ENCODE results near the gene VWA3B.
A peak's percentile ranks its signal among the peaks of the same experiment; 100 is the strongest.
"Not testable (repeated sequence)": the region's sequence is repeated elsewhere in the genome, so short reads cannot be mapped to it uniquely, and the experiment has no call there.

VWA3B gene

DNA sequence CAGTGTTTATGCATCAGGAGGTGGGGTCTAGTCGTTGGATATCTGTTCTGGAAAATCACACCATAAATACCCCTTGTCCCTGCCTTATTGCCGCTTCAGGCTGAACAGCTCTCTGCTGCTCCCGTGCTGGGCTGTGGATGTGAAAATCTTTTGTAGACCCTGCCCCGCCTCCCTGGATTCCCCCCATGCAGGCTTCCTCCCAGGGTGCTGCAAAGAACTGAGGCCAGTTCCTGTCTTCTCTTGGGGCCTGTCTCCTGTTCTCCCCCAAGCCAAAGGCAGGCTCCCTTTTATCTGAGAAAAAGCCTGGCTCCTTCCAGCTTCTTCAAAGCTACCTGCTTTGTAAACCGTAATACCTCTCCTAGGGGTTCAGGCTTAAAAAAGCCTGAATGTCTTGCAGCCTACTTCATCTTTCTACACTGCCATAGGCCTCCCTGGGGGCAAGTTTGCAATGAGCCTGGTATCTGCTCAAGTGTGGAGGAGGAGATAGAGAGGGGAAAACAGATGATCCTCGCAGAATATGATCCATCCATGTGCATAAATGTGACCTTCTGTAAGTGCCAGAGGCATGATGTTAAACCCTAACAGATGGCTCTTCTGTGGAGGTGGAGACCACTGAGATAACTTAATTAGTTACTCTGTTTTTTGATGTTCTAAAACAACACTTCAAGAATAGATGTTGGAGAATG, 55.3 kb downstream of the VWA3B start:
- H3K9ac ChIP-seq (ENCODE audit: low read length), result no peak overlapping the region
- no peak overlapping the region for H3K4me2 ChIP-seq (ENCODE audit: low read length)
- no peak overlapping the region for H2BK5ac ChIP-seq (ENCODE audit: low read length)
- H2BK120ac ChIP-seq (ENCODE audit: low read depth, low read length), result no peak overlapping the region
- no peak overlapping the region for H2BK15ac ChIP-seq (replicated peaks; ENCODE audit: low read depth)
- H3K27ac ChIP-seq (ENCODE audit: low read depth, low read length), result no peak overlapping the region
- H3K4me3 ChIP-seq (ENCODE audit: low read length), result no peak overlapping the region
- no peaks in the 10 kb centered on the region for H3K79me2 ChIP-seq (ENCODE audit: control insufficient read depth, insufficient read depth, low read length)
- peaks cover 3% of the 10 kb centered on the region for H3K4me1 ChIP-seq (ENCODE audit: control insufficient read depth, low read depth, low read length)
- no CpG with 5 or more reads among the region's 6 CpGs for WGBS (ENCODE audit: extremely low coverage, insufficient coverage, low lambda C conversion rate)
- no peak overlapping the region for H3K4ac ChIP-seq (ENCODE audit: low read depth, low read length)
- no peak overlapping the region for H3K56ac ChIP-seq (ENCODE audit: low read length)
- no peaks in the 10 kb centered on the region for H3K36me3 ChIP-seq (ENCODE audit: control insufficient read depth, insufficient read depth, low read length)
- no peak overlapping the region for H3K18ac ChIP-seq (ENCODE audit: low read length)
- DNase-seq, result no peak
- H4K5ac ChIP-seq (ENCODE audit: low read length), result no peak overlapping the region
- H2AK5ac ChIP-seq (ENCODE audit: low read length), result no peak overlapping the region
- H3K79me1 ChIP-seq (ENCODE audit: low read length), result no peaks in the 10 kb centered on the region
- H3K27me3 ChIP-seq (ENCODE audit: insufficient read depth, low read length, poor library complexity), result no peaks in the 10 kb centered on the region
- no peak overlapping the region for H3K23ac ChIP-seq (ENCODE audit: low read length)
- no peak overlapping the region for H4K8ac ChIP-seq (ENCODE audit: low read depth, low read length)

DNA sequence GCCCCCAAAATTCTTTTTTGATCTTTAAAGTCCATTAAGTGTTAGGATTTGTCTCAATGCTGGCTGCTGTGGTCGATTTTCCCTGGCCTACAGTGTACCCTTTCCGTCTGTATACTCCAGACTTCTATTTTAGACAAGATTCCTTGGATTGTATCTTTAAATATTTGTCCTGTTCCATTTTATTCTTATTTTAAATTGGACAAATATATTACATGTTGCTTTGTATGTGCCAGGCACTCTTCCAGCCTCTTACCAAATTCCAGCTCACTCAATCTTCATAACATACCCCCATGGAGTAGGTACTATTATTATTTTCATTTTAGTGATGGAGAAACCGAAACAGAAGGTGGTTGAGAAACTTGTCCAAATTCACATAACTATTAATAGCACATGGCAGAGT, 58.1 kb downstream of the VWA3B start:
- Histone ChIP-seq H3K18ac (ENCODE audit: low read length) (no peak overlapping the region), H3K4me3 (ENCODE audit: low read length) (no peak overlapping the region), H3K56ac (ENCODE audit: low read length) (no peak overlapping the region), H3K27me3 (ENCODE audit: insufficient read depth, low read length, poor library complexity) (no peaks in the 10 kb centered on the region), H3K27ac (ENCODE audit: low read depth, low read length) (no peak overlapping the region), H3K79me2 (ENCODE audit: control insufficient read depth, insufficient read depth, low read length) (no peaks in the 10 kb centered on the region), H3K4me2 (ENCODE audit: low read length) (no peak overlapping the region), H3K9ac (ENCODE audit: low read length) (no peak overlapping the region), H3K4me1 (ENCODE audit: control insufficient read depth, low read depth, low read length) (peaks cover 3% of the 10 kb centered on the region), H3K4ac (ENCODE audit: low read depth, low read length) (no peak overlapping the region), H3K79me1 (ENCODE audit: low read length) (no peaks in the 10 kb centered on the region), H4K8ac (ENCODE audit: low read depth, low read length) (no peak overlapping the region), H2BK120ac (ENCODE audit: low read depth, low read length) (no peak overlapping the region), H2AK5ac (ENCODE audit: low read length) (no peak overlapping the region), H2BK15ac (replicated peaks; ENCODE audit: low read depth) (no peak overlapping the region), H3K36me3 (ENCODE audit: control insufficient read depth, insufficient read depth, low read length) (no peaks in the 10 kb centered on the region), H3K23ac (ENCODE audit: low read length) (no peak overlapping the region), H2BK5ac (ENCODE audit: low read length) (no peak overlapping the region), H4K5ac (ENCODE audit: low read length) (no peak overlapping the region)
- no CpG with 5 or more reads among the region's 3 CpGs for WGBS (ENCODE audit: extremely low coverage, insufficient coverage, low lambda C conversion rate)
- DNase-seq, result no peak

DNA sequence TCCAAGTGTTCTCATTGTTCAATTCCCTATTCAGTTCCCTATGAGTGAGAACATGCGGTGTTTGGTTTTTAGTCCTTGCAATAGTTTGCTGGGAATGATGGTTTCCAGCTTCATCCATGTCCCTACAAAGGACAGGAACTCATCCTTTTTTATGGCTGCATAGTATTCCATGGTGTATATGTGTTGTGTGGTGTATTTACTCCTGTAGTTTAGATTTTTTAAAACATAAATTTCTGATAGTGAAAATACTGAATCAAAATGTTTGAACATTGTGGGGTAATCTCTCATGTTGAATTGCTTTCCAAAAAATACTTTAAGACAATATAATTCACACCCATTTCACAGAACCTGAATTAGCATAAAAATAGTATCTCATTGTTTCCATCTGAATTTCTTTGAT, 60.9 kb downstream of the VWA3B start:
- not testable (repeated sequence) for H4K5ac ChIP-seq (ENCODE audit: low read length); H3K79me2 ChIP-seq (ENCODE audit: control insufficient read depth, insufficient read depth, low read length); H3K4me1 ChIP-seq (ENCODE audit: control insufficient read depth, low read depth, low read length); H3K36me3 ChIP-seq (ENCODE audit: control insufficient read depth, insufficient read depth, low read length); H3K9ac ChIP-seq (ENCODE audit: low read length); H2BK120ac ChIP-seq (ENCODE audit: low read depth, low read length); H2BK15ac ChIP-seq (replicated peaks; ENCODE audit: low read depth); H3K27me3 ChIP-seq (ENCODE audit: insufficient read depth, low read length, poor library complexity); H3K4me2 ChIP-seq (ENCODE audit: low read length); H2BK5ac ChIP-seq (ENCODE audit: low read length); H3K18ac ChIP-seq (ENCODE audit: low read length); H3K56ac ChIP-seq (ENCODE audit: low read length); DNase-seq; H3K79me1 ChIP-seq (ENCODE audit: low read length); H3K4me3 ChIP-seq (ENCODE audit: low read length); H2AK5ac ChIP-seq (ENCODE audit: low read length); H3K4ac ChIP-seq (ENCODE audit: low read depth, low read length); H3K23ac ChIP-seq (ENCODE audit: low read length); H4K8ac ChIP-seq (ENCODE audit: low read depth, low read length); H3K27ac ChIP-seq (ENCODE audit: low read depth, low read length)
- WGBS (ENCODE audit: extremely low coverage, insufficient coverage, low lambda C conversion rate), result no CpG with 5 or more reads among the region's 1 CpG

DNA sequence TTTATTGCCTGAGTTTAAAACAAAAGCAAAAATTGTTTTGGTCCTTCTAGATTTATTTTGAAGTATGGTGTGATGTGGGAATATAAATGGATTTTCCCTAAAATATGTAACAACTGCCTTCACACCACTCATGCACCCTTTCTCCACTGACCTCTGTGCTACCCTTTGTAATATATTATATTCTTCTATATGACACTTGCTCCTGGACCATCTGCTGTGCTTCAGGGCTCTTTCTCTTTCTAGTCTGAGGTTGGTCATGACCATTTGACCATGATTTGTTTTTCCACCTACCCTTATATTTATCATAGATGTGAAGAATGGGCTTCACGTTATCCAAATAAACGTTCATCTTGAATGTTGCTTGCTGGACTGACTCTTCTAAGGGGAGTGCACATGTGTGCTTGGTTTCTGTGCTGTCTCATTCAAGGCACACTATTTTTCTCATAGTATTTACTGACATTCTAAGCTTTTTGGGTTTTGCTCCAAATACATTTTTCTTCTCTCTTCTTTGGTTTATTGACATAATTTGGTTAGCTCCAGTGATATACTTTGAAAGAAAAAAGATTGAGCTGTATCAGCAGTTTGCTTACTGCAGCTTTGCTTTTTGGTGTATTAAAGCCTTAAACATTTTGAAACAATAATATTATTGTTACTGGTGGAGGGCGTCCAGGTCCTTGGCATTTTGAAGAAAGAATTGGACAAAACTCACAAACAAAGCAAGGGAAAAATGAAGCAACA, 61.8 kb downstream of the VWA3B start:
- H3K79me1 ChIP-seq (ENCODE audit: low read length), result no peaks in the 10 kb centered on the region
- H2AK5ac ChIP-seq (ENCODE audit: low read length), result no peak overlapping the region
- H3K4ac ChIP-seq (ENCODE audit: low read depth, low read length), result no peak overlapping the region
- H3K56ac ChIP-seq (ENCODE audit: low read length), result no peak overlapping the region
- no peak overlapping the region for H2BK15ac ChIP-seq (replicated peaks; ENCODE audit: low read depth)
- no peaks in the 10 kb centered on the region for H3K36me3 ChIP-seq (ENCODE audit: control insufficient read depth, insufficient read depth, low read length)
- H3K79me2 ChIP-seq (ENCODE audit: control insufficient read depth, insufficient read depth, low read length), result no peaks in the 10 kb centered on the region
- H3K18ac ChIP-seq (ENCODE audit: low read length), result no peak overlapping the region
- H3K9ac ChIP-seq (ENCODE audit: low read length), result no peak overlapping the region
- H3K4me2 ChIP-seq (ENCODE audit: low read length), result no peak overlapping the region
- H3K23ac ChIP-seq (ENCODE audit: low read length), result no peak overlapping the region
- H4K5ac ChIP-seq (ENCODE audit: low read length), result no peak overlapping the region
- no peaks in the 10 kb centered on the region for H3K4me1 ChIP-seq (ENCODE audit: control insufficient read depth, low read depth, low read length)
- no peaks in the 10 kb centered on the region for H3K27me3 ChIP-seq (ENCODE audit: insufficient read depth, low read length, poor library complexity)
- H2BK120ac ChIP-seq (ENCODE audit: low read depth, low read length), result no peak overlapping the region
- DNase-seq, result no peak
- WGBS (ENCODE audit: extremely low coverage, insufficient coverage, low lambda C conversion rate), result no CpG with 5 or more reads among the region's 3 CpGs
- no peak overlapping the region for H4K8ac ChIP-seq (ENCODE audit: low read depth, low read length)
- no peak overlapping the region for H3K27ac ChIP-seq (ENCODE audit: low read depth, low read length)
- H3K4me3 ChIP-seq (ENCODE audit: low read length), result no peak overlapping the region
- H2BK5ac ChIP-seq (ENCODE audit: low read length), result no peak overlapping the region

DNA sequence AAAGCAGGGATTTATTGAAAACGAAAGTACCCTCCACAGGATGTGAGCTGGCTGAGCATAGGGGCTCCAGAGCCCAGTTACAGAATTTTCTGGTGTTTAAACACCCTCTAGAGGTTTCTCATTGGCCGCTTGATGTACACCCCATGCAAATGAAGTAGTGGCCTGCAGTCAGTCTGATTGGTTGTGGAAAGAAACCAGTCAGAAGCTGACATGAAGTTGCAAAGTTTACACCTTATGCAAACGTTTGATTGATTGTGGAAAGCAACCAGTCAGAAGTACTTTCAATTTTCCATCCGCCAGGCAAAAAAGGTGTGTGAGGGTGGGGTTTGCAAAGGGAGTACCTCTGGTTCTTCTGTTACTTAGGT, 62.3 kb downstream of the VWA3B start:
- Histone ChIP-seq H2BK5ac (ENCODE audit: low read length) (no peak overlapping the region), H2BK15ac (replicated peaks; ENCODE audit: low read depth) (no peak overlapping the region), H3K4me2 (ENCODE audit: low read length) (no peak overlapping the region), H3K23ac (ENCODE audit: low read length) (no peak overlapping the region), H3K56ac (ENCODE audit: low read length) (no peak overlapping the region), H3K18ac (ENCODE audit: low read length) (no peak overlapping the region), H2AK5ac (ENCODE audit: low read length) (no peak overlapping the region), H3K4me1 (ENCODE audit: control insufficient read depth, low read depth, low read length) (no peaks in the 10 kb centered on the region), H3K4ac (ENCODE audit: low read depth, low read length) (no peak overlapping the region), H3K27me3 (ENCODE audit: insufficient read depth, low read length, poor library complexity) (no peaks in the 10 kb centered on the region), H3K27ac (ENCODE audit: low read depth, low read length) (no peak overlapping the region), H4K5ac (ENCODE audit: low read length) (no peak overlapping the region), H3K4me3 (ENCODE audit: low read length) (no peak overlapping the region), H4K8ac (ENCODE audit: low read depth, low read length) (no peak overlapping the region), H3K36me3 (ENCODE audit: control insufficient read depth, insufficient read depth, low read length) (no peaks in the 10 kb centered on the region), H3K79me2 (ENCODE audit: control insufficient read depth, insufficient read depth, low read length) (no peaks in the 10 kb centered on the region), H3K79me1 (ENCODE audit: low read length) (no peaks in the 10 kb centered on the region), H3K9ac (ENCODE audit: low read length) (no peak overlapping the region), H2BK120ac (ENCODE audit: low read depth, low read length) (no peak overlapping the region)
- DNase-seq, result peak; percentile 61
- WGBS (ENCODE audit: extremely low coverage, insufficient coverage, low lambda C conversion rate), result no CpG with 5 or more reads among the region's 4 CpGs

DNA sequence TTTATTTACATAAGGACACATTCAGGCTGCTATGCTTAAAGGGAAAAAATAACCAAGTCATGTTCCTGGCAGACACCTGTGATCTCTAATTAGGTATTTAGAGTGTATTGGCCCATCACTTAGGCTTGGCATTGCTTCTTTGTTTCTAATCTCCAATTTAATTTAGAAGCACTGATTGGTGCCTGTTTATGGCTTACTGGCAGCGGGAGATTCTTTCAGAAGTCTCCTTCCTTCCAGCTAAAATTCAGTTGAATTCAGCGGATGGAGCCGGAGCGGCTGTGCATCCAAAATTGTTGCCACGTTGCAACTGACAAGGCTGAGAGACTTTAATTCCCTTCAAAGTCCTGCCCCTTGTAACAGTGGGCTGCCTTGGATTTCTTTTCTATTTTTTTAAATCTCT, 66.5 kb downstream of the VWA3B start:
- Histone ChIP-seq H3K27me3 (ENCODE audit: insufficient read depth, low read length, poor library complexity) (no peaks in the 10 kb centered on the region), H3K9ac (ENCODE audit: low read length) (no peak overlapping the region), H3K4me2 (ENCODE audit: low read length) (no peak overlapping the region), H4K8ac (ENCODE audit: low read depth, low read length) (no peak overlapping the region), H3K27ac (ENCODE audit: low read depth, low read length) (no peak overlapping the region), H2BK5ac (ENCODE audit: low read length) (no peak overlapping the region), H2AK5ac (ENCODE audit: low read length) (no peak overlapping the region), H3K23ac (ENCODE audit: low read length) (no peak overlapping the region), H3K79me2 (ENCODE audit: control insufficient read depth, insufficient read depth, low read length) (no peaks in the 10 kb centered on the region), H3K4me3 (ENCODE audit: low read length) (no peak overlapping the region), H3K4ac (ENCODE audit: low read depth, low read length) (no peak overlapping the region), H3K18ac (ENCODE audit: low read length) (no peak overlapping the region), H2BK15ac (replicated peaks; ENCODE audit: low read depth) (no peak overlapping the region), H4K5ac (ENCODE audit: low read length) (no peak overlapping the region), H3K79me1 (ENCODE audit: low read length) (no peaks in the 10 kb centered on the region), H3K36me3 (ENCODE audit: control insufficient read depth, insufficient read depth, low read length) (no peaks in the 10 kb centered on the region), H2BK120ac (ENCODE audit: low read depth, low read length) (no peak overlapping the region), H3K56ac (ENCODE audit: low read length) (no peak overlapping the region), H3K4me1 (ENCODE audit: control insufficient read depth, low read depth, low read length) (no peaks in the 10 kb centered on the region)
- DNase-seq, result no peak
- WGBS (ENCODE audit: extremely low coverage, insufficient coverage, low lambda C conversion rate), result no CpG with 5 or more reads among the region's 5 CpGs
